Measurements from ENCODE around the gene REPIN1.

The REPIN1 gene

DNA sequence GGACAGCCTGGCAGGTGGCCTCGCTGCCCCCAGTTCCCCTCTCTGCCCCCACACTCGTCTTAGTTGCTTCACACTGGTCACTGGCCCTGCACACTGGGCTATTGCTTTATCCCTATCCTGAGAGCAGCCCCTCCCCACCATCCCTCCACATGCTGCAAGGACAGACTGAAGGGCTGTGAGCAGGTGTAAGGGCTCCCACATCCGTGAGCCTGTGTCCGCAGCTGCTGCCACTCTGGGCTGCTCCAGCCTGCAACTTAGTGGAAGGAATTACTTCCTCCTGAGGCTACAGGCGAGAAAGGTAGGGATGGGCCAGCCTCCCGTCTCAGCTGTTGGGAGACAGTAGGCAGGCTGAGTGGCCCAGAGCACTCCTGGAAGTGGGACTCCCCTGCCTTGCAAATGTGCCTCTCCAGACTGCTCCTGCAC lies 31.0 kb upstream of the REPIN1 start:
- H3K27ac ChIP-seq, result no peak overlapping the region
- TF ChIP-seq, protein P1, sequence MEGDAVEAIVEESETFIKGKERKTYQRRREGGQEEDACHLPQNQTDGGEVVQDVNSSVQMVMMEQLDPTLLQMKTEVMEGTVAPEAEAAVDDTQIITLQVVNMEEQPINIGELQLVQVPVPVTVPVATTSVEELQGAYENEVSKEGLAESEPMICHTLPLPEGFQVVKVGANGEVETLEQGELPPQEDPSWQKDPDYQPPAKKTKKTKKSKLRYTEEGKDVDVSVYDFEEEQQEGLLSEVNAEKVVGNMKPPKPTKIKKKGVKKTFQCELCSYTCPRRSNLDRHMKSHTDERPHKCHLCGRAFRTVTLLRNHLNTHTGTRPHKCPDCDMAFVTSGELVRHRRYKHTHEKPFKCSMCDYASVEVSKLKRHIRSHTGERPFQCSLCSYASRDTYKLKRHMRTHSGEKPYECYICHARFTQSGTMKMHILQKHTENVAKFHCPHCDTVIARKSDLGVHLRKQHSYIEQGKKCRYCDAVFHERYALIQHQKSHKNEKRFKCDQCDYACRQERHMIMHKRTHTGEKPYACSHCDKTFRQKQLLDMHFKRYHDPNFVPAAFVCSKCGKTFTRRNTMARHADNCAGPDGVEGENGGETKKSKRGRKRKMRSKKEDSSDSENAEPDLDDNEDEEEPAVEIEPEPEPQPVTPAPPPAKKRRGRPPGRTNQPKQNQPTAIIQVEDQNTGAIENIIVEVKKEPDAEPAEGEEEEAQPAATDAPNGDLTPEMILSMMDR (conservative IDR thresholded peaks at IDR 0.05), result no peak

DNA sequence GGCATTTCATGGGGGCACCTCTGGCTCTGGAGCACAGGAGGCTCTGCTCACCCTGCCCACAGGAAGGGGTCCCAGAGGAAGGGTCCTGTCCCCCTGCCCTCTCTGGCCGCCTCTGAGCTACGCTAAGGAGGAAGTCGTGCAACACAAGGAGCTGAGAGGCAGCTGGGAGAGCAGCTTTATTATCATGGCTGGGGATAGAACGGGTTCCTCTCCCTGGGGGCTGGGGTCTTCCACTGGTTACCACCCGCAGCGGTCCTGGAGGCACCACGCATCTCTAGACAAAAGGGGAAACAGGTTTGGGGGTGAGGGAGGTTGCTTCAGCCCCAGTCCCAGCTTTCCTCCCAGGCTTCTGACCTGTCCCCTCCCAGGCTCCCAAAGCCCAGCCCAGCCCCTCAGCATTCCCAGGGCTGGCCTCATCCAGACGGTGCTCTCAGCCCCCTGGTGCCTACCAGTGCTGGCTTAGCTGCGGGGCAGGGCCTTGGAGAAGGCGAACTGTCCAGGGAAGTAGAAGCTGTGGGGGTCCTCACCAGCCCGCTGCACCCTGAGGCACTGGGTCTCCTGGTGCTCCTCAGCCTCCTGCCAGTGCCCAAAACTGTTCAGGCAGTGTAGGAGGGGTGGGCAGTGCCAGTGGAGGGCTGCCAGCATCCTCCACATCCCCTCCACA lies 30.3 kb upstream of the REPIN1 start:
- TF ChIP-seq, protein P1 (conservative IDR thresholded peaks at IDR 0.05), result no peak
- H3K27ac ChIP-seq, result no peak overlapping the region

DNA sequence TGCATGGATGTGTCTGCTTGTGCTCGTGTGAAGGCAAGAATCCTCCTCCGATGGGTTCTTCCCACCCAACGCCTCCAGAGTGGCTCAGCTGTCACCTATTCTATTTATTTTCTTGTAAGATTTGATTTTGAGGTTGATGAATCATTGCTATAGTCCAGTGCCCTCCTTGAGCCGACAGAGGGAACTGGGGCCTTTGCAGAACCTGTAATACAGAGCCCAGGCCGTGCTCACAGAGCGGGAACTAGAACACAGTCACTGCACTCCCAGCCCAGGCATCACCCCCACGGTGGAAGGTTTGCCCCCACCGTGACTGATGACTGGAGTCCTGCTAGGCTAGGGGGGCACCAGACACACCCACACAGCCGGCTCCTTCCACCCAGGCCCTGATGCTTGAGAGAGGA lies 29.2 kb upstream of the REPIN1 start:
- no peak overlapping the region for H3K27ac ChIP-seq
- TF ChIP-seq, protein P1 (conservative IDR thresholded peaks at IDR 0.05), result no peak

DNA sequence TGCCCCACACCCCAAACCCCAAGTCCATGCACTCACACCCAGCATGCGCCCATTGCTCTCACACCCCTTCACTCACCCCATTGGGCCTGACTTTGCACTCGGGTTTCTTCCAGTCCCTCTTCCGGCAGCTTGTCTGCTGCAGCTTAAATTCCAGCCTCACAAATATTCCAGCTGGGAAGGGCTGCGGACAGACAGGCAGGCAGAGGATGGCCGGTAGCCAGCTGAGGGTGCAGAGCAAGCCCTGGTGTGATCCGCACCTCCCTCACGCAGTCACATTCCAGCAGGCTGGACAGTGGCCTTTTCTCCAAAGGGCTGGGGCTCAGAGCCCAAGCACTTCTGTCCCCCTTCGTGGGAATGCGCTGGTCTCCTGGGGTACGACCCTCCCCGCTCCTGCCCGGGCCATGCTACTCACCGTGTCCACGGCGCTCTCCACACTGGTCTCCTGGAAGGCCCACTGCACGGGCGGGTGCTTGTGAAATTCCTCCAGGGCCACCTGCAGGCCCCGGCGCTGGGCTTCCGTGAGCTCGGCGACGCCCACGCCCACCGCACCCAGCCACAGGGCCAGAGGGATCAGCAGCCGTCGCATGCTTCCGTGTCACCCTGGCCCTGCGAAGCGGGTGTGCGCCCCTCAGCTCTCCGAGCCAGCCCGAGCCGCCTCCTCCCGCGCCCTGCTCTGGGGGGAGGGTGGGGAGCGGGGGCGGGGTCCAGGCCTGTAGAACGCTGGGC lies 28.4 kb upstream of the REPIN1 start:
- TF ChIP-seq, protein P1 (conservative IDR thresholded peaks at IDR 0.05), result no peak

DNA sequence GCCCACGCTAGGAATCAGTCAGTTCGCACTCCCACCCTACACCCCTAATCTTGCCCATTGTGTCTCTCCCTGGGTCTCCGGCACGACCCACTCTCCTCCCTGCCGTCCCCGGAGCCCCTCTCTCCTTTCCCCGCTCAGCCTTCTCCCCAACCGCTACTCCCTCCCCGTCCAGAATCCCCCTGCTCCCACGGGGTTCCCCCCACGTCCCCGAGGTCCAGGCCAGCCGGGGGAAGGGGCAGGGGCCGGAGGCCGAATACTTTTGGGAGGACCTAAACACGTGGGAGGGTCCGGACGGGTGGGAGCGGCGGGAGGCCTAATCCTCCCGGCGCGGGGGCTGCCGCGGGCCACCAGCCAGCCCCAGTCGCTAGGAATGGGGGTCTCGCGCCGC lies 27.8 kb upstream of the REPIN1 start:
- H3K27ac ChIP-seq, result no peak overlapping the region
- TF ChIP-seq, protein P1 (conservative IDR thresholded peaks at IDR 0.05), result no peak

More for the DNA sequence above, 28.4 kb upstream of the REPIN1 start:
- no peak overlapping the region for H3K27ac ChIP-seq

DNA sequence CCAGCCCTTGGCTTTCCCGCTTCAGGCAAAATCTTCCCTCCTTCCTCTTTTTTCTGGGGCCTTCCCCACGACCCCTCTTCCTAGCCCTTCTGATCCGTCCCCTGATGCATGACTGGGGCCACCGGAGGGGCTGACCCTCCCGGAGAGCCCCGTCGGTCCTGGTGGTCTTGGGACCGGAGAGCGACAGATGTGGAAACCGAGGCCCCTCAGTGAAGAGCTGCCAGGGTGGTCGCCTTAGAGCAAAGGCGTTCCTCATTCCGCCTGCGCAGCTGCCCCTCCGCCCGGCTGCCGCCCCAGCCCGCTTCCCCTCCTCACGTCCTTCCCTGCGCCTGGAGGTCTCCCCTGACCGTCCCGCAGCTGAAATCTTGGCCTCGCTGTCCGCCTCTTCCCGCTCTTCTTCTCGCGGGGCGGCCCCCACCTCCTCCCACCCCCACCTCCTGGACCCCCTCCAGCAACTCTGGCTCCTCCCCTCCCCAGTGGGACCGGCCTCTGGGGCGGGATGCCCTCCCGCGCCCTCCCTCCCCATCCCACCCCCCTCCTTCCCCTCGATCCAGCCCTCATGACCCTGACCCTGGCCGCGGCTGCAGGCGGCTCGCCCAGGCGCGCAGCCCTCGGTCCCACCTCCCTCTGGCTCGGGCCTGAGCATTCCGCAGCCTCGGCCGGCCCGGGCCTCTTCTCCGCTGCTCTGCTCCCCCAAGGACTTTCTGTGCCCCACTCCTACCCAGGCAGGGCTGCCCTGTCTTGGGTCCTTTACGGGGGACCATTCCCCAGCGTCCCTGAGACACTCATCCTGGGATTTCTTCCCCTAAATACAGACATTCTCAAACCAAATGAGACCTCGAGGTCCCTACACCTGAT lies 27.1 kb upstream of the REPIN1 start, which contains the start of gene RARRES2:
RARRES2 (minus strand) TSS at position 367 of the 858 bp plus-strand sequence. CDS start 1,020 bp downstream, outside the sequence.
- TF ChIP-seq, protein P1 (conservative IDR thresholded peaks at IDR 0.05), result no peak
- H3K27ac ChIP-seq, result no peak within 1 kb of the TSS

DNA sequence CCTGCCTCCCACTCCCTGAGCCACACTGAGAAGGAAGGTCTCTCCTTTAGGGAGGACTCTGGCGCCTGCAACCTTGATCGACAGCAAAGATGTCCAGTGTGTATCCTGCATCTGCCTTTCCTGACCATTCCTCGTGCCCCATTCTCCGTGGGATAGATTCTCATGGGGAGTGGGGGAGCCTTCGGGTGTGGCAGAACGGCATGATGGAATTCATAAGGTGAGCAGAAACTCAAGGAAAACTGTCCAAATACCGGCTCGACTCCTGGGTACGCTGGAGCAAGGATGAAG lies 26.6 kb upstream of the REPIN1 start:
- H3K27ac ChIP-seq, result no peak overlapping the region
- TF ChIP-seq, protein P1 (conservative IDR thresholded peaks at IDR 0.05), result no peak

Measured in VCaP (cell line).